ENCODE results near the gene ZCWPW2. TPM values are rescaled to one million over a fixed set of nuclear protein-coding genes. Genes with fewer than 3 reads are reported as not detected.

ZCWPW2 gene
- polyA plus RNA-seq: 3.2 and 4.8 TPM in 2 replicates

GRCh38 chr3:28348629-28349468 is at the start of gene ZCWPW2, which contains the start of gene AZI2:
Gene ZCWPW2 (plus strand): TSS chr3:28348721. CDS start chr3:28413069, 64,348 bp downstream.
Gene AZI2 (minus strand): TSS chr3:28348824. CDS start chr3:28340617, 8,207 bp downstream.

Other genes with a start within 250 kb of the ZCWPW2 start
- 82.2 and 82.9 TPM in 2 replicates for gene CMC1, start 107.1 kb upstream of the ZCWPW2 start, polyA plus RNA-seq
- 68.2 and 94.9 TPM in 2 replicates for gene AZI2, start 103 bp downstream of the ZCWPW2 start, polyA plus RNA-seq